MV-4-11 (cell line): Measurements from ENCODE around the gene TLCD1.
A peak's percentile ranks its signal among the peaks of the same experiment; 100 is the strongest.
"Not testable (repeated sequence)": the region's sequence is repeated elsewhere in the genome, so short reads cannot be mapped to it uniquely, and the experiment has no call there.

Source experiments
- DNase-seq: peaks from one replicate; lab custom pipeline; 2025; lab: John Stamatoyannopoulos, UW

Gene TLCD1

DNA sequence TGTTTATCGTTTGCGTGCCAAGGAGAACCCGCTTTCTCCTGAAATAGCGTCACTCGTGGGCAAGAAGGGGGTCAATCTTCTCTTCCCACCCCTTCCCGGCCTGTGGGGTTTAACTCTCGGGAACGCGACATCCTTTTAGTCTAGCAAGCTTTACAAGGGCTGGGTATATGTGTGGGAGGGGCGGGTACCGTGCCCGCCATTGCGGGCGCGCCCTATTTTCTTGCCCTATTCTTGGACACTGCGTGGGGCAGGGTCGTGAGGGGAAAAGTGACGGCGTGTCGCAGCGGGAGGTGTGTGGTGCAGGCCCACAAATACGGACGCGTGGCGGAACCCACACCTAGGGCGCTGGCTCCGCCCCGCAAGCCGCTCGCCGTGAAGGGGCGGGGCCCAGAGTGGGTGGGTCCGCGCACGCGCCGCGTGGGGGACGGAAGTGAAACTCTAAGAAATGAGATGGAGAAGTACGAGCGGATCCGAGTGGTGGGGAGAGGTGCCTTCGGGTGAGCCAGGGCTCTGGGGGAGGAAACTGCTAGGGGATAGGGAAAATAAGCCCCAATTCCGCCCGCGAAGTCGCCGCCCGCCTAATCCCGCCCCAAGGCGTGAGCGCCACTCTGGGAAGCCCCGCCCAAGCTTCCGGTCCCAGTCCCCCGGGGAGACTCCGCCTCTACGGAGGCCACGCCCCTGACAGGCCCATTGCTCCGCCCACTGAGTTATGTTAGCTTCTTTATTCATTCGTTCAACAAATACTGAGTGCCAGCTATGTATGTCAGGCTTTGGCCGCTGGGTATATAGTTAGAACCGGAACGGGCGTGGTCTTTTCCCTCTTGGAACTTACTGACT lies 2.5 kb upstream of the TLCD1 start, which contains the start of gene NEK8:
NEK8 (plus strand) TSS at position 425 of the 837 bp plus-strand sequence; CDS start at position 451, 26 bp downstream.
- peak; percentile 99 for DNase-seq

DNA sequence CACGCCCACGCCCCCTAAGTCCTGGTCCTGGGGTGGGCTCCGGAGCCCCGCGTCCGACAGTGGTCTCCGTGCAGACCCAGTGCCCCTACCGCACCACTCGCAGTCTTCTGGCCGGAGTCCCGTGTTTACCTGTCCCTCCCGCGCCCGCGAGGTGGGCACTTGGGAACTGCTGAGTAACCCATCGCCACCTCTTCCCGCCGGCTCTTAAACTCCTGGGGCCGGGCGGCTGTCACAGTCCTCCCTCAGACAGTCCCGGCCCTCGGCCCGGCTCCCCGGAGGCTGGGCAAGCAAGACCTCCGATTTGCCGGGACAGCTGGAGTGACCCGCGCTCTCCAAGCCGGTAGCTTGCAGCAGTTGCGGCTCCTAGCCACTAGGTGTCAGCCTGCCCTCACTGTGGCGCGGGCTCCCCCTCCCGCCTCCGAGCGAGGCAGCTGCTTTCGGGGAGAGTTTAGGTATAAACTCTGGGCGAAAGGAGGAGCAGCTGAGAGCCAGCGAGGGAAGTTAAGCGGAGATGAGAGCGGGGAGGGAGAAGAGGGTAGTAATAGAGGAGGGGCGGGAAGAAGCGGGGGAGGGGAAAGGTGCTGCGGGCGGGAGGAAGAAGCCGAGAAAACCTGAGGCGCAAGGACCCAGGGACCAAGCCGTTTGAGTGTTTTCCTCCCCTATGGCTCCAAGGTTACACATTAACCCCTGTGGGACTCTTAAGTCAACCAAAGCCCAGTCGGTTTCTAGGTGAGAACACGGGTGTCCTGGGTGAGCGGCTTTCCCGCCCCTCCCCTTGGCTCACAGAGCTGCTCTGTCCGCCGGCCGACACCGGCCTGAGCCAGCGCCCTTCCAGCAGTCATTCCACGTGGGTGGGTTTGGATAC lies 826 bp upstream of the TLCD1 start:
- DNase-seq: peak; percentile 86

DNA sequence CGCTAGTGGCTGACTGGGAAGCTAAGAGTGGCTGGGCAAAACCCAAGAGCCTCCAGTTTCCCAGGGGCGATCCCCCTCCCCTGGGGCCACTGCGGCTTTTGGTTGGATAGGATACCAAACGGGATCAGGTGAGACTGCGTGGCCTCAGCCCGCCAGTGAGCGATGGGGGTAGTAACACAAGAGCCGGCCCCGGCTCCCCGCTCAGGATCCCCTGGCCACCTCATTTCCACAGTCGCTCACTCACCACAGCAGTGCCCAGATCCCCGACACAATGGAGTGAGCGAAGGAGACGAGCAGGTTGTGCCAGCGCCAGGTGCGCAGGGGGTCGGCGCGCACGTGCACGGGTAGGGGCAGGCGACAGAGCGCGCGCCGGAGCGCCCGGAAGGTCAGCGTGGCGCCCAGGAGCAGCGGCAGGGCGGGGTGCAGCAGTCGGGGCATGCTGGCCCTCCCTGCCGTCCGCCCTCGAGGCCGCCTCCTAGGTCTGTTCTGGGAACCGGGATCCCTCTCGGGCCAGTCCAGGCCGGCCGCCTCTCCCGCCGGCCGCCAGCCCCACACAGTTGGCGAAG lies 290 bp downstream of the TLCD1 start:
- DNase-seq: peak; percentile 59

DNA sequence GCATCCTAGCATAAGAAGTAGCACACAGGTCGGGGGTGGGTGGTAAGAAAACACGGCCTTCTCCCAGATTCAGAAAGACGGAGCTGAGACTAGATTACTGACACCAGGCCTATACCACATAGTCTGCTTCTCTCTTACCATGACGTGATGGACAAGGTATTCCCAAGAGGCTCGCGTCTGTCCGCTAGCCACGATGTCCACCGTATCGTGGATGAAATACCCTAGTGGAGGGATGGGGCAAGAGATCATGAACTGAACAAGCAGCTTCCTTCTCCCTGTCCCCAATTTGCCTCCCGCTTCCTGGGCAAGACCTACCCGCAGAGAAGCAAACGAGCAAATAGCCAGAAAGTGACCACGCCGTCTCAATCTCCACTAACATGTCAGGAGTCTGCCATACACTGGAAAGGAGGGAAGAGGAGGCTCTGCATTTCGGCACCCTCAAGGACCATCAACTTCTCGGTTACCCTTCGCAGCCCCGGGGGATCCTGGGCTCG lies 820 bp downstream of the TLCD1 start:
- peak; percentile 74 for DNase-seq

DNA sequence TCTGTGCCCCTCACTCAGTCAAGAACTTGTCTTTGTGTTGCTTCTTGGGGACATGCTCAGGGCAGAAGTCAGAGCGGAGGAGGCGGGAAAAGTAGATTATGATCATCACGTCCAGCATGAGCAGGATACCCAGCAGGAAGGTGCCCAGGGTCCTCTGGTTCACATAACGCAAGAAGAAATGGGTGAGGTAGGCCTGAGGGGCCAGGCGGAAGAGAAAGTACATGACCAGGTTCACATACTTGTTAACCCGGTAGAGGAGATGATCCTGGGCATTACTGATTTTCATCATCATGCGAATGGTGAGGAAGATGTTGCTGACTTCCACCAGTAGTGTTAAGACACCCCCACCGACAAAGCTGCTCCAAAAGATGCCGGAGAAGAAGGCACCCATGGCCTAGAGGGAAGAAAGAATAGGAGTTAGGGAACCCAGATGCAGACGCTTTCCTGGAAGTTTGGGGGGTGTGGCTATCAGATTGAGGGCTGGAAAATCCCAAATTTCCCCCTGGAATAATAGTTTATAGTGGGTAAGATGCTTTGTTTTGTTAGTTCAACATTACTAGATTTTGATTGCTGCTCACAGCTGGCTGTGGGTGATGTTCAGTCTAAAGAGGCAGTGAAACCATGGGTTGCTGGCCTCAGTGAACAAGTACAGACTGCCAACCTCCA lies 1.4 kb downstream of the TLCD1 start:
- DNase-seq: no peak

DNA sequence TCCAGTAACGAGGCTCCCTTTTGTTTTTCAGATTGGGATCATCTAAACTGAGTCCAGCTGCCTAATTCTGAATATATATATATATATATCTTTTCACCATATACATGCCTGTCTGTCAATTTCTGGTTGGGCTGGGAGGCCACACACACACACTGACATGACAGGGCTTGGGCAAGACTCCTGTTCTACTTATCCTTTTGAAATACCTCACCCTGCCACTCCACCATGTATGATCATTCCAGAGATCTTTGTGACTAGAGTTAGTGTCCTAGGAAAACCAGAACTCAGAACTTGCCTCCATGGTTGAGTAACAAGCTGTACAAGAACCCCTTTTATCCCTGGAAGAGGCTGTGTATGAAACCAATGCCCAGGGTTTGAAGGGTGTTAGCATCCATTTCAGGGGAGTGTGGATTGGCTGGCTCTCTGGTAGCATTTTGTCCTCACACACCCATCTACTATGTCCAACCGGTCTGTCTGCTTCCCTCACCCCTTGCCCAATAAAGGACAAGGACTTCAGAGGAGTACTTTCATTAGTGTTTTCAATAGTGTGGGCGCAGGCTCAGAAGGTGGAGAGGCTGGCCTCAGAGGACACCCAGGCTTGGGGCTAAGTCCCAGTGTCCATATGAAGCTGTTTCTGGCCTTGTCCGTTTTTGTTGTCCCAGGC lies 2.1 kb downstream of the TLCD1 start:
- DNase-seq: peak; percentile 9

DNA sequence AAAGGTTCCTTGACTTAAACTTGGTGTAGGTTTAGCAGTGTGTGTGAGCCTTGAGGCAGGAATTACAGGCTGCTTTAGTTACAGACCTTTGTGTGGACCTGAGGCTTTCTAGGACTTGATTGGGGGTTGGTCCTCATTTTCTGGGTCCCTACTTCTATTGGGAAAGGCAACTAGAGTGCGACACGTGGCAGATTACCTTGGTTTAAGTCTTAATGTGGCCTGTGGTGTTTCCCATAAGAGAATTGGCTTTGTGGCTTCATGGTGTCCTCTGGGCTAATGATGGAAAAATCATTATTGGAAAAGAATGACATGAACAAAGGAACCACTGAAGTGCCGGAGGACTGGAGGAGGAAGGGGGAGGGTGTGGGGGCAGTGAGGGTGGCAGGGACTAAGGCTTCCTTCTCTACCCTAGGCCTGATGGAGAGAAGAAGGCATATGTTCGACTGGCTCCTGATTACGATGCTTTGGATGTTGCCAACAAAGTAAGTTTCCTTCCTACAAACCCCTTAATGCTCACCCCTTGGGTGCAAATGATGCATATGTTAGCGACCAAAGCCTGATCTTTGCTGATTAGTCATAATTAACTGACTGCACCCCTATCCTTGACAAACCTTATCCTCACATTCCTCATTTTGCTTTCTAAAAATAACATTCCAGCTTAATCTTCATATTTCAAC lies 2.7 kb downstream of the TLCD1 start:
- DNase-seq: no peak

DNA sequence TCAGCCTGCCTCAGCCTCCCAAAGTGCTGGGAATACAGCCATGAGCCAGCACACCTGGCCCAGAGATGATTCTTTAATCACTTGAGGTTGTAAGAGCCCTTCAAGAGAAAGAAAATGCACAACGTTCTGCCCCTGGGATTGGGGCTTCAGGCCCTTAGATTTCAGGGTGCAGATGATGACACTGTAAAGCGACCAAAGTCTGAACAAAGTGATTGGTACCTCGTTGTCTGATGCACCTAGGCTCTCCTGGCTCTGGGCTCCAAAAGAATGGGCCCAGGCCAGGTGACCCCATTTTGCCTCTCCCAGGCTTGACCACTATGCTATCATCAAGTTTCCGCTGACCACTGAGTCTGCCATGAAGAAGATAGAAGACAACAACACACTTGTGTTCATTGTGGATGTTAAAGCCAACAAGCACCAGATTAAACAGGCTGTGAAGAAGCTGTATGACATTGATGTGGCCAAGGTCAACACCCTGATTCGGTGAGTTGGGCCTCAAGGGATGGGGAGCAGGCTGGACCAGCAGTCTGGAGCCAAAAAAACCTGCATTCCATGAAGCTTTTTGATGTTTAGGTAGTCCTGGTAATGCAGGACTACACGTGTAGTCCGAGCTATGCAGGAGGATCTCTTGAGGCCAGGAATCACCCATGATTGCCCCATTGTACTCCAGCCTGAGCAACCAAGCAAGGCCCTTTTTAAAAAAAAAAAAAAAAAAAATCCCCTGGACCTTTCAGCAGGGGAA lies 3.4 kb downstream of the TLCD1 start:
- no peak for DNase-seq

DNA sequence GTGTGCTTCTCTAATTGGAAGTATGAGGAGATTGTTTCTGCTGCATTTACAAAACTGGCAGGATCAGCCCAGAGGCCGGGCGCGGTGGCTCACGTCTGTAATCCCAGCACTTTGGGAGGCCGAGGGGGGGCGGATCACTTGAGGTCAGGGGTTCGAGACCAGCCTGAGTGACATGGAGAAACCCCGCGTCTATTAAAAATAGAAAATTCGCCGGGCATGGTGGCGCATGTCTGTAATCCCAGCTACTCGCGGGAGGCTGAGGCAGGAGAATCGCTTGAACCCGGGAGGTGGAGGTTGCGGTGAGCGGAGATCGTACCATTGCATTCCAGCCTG lies 5.1 kb downstream of the TLCD1 start:
- DNase-seq: not testable (repeated sequence)

DNA sequence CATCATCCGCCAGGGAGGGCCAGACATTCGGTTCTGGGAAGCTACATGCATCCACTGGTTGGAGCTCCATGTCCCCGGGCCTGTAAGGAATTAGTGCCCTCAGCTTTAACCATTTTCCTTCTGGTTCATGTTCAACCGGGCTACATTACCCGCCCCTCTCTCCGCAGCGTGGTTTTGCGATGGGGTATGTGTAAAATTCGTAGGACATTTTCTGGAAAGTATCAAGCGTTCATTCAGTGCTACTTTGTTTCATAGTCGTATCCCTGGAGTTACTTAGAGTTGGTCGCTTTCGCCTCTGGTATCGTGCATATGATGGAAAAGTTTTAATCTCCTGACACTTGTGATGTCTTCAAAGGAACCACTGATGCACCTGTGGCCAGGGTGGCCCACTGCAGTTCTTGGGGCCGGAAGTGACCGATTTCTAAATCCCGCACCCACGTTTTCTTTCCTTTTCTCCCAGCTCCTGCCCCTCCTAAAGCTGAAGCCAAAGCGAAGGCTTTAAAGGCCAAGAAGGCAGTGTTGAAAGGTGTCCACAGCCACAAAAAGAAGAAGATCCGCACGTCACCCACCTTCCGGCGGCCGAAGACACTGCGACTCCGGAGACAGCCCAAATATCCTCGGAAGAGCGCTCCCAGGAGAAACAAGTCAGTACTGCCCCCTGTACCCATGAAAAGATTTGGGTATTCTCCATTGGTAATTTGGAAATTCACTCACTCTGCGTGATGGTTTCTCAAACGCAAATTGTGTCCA lies 5.6 kb downstream of the TLCD1 start:
- peak; percentile 18 for DNase-seq

DNA sequence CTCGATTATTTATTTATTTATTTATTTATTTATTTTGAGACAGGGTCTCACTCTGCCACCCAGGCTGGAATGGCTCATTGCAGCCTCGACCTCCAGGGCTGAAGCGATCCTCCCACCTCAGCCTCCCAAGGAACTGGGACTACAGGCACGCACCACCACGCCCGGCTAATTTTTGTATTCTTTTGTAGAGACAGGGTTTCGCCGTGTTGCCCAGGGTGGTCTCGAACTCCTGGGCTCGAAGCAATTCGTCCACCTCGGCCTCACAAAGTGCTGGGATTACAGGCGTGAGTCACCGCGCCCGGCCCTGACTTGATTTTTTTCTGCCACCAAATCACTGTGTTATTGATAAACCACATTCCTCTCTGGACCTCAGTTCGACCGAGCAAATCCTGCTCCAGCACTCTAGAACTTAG lies 7.0 kb downstream of the TLCD1 start:
- DNase-seq: no peak

DNA sequence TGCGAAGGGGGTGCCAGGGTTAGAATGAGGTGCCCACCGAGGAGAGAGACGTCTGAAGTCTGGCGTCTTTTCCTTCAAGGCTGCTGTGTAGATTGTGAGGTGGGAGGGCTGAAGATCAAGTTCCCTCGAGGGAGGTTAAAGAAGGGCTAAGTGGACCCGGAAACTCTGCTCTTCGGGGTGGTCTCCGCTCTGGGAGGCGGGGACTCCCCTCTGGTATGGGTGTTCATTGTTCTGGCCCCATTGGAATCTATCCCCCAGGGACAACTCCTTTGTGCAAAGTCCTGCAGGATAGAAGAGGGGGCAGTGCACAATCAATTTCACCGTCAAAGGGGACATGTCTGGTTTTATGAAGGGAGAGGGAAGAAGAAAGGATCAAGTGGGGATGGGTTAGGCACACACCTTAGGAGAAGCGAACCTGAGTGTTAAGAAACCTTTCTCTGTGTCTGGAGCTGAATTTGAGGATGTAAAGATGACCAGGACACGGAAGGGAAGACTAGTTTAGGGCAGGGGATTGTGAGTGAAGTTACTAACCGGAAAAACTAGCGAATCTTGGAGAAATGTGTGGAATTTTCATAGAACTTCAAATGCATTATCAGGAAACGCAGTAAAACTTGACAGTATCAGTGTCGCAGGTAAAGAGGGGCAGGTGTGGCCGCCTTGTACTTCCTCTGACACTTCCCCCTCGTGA lies 7.6 kb downstream of the TLCD1 start:
- DNase-seq: no peak

DNA sequence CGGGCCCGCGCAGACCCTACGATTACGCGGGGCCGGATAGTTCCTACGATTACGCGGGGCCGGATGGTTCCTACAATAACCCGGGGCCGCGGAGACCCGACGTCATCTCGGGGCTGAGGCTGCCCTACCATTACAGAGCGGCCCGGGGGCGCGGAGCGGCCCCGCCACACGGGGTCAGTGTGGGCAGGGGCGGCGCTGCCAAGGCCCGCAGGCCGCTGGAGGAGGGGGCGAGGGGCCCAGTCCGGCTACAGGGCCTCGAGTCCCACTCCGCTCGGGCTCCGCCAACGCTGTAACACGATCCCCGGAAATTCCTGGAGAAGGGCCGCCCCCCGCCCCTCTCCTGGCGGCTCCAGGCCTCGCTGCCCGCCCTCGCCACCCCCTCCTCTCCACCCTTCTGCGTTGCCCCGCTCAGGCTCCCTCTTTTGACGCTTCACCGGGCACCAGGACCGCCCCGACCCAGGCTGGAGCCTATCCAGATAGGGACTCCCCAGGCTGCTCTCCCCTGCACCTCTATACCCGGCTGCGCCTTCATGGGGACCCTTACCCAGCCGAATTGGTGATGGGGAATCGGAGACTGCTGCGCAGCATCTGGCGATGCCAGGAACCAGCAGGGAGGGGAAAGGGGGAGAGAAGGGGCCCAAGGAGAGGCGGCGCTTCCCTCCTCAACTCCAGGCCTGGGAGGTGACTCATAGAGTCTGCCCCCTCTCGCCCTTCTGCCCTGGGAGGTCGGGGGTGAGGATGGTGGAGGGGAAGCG lies 8.3 kb downstream of the TLCD1 start, which contains the start of gene RAB34:
RAB34 (minus strand) TSS at position 291 of the 755 bp plus-strand sequence. CDS start 602 bp downstream, outside the sequence.
- DNase-seq: peak; percentile 56

DNA sequence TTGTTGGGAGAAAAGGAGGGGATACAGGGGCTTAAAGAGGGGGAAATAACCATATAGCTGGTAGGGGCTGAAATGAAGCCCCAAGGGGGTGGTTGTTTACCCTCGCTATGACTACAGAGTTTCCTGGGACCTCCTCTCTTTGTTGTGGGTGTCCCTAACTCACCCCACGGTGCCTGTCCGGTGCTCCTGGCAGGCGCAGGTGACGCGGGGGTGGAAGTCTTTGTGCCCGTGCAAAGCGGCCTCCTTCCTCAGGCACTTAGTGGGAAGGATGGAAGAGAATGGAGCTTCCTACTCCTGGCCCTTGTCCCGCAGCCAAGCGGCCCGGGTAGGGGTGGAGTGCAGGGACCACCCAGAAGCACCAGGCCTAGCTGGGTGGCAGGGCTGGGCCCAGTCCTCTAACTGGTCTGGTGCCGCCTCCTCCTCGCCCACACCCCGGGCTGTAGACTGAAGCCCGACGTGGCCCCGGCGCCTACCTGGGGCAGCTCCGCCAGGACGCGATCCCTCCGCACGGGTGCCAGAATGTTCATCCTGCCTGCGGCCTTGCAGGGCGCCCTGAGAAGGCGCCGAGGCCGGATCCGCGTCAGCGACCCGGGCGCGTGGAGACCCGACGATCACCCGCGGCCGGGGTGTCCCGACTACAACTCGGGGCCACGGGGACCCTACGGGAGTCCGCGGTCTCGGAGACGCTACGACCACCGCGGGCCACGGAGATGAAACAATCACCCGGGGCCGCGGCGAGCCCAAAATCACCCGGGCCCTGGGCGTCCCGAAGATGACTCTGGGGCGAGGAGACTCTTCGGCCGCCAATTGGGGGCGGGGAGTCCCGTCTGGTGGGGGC lies 9.1 kb downstream of the TLCD1 start:
- DNase-seq: no peak

DNA sequence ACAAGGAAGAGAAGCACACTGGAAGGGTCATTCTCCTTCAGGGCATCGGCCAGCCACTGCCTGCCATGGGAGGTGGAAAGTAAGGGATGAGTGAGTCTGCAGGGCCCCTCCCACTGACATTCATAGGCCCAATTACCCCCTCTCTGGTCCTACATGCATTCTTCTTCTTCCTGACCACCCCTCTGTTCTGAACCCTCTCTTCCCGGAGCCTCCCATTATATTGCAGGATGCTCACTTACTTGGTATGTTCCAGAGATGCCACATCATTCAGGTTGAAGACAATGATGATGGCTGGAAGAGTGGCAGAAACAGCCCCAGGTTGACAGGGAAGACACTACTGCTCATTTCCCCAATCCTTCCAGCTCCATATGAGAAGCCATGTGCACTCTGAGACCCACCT lies 10.8 kb downstream of the TLCD1 start:
- no peak for DNase-seq

DNA sequence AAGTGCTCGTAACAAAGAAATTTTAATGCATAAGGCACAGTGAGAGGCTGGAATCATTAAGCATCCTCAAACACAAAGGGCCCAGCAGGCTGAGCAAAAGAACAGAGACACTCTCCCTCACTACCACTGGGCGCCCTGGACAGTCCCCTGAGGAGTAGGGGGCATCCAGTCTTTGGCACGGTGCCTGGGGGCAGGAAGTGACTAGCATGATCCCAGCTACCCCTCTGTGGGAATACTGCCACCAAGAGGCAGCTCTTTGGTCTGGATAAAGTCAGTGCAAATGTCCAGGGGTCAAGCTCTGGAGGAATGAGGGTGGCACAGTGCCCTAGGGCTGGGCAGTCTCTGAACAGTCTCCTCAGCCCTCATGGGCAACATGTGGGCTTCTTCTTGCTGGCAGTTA lies 11.8 kb downstream of the TLCD1 start:
- no peak for DNase-seq
